Measurements from ENCODE around the gene MLPH.

Gene MLPH

DNA sequence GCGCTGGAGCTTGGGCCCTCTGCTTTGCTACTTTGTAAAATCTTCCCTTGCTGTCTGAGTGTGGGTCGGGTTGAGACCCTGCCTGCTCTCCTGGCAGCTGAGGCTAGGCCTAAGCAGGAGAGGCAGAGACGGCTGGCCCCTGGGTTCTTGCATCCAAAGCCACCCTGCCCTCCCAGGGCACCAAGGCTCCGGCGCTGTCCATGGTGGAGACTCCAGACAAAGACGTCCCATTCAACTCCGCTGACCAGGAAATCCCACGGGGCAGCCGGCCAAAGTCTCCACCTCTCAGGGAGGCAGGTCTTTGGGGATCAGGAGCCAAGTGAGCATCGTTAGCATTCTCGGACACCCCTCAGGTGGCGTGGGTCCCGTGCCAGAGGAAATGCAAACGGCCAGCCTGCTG lies 76.8 kb downstream of the MLPH start:
- no peak for TF ChIP-seq CTCF (IDR thresholded peaks at IDR 0.05)

DNA sequence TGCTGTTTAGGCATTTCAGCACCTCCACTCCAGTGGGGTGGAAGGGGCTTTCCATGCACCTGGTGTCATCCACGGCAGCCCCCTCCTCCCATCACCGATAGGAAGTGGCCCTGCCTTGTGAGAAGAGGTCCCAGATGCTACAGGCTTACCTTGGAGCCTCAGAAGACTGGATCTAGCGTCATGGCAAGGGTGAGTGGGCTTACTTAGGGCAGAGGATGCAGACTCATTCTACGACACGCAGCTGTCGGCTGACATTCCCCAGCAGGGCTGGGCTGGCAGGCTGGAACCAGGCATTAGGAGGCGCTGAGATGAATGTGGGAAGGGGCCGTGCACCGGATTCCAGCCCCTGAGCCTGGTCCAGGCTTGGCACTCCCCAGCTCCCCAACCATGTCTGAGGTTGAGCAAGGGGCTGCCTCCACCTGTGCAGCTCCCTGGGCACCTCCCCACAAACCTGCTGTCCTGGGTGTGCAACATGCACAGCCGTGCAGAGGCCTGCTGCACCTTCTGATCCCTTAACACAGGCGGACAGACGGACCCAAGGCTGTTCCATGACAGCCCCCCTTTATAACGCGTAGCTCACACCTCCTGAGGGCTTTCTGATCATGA lies 77.6 kb downstream of the MLPH start:
- no peak for TF ChIP-seq CTCF (IDR thresholded peaks at IDR 0.05)

DNA sequence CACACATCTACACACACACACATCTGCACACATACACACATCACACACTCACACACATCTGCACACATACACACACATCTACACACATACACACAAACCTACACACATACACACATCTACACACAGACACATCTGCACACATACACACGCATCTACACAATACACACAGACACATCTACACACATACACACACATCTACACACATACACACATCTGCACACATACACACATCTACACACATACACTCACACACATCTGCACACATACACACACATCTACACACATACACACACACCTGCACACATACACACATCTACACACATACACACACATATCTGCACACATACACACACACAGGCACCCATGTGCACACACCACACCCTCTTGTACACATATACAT lies 78.9 kb downstream of the MLPH start:
- no peak for TF ChIP-seq CTCF (IDR thresholded peaks at IDR 0.05)

GRCh38 chr2:237566401-237567235 lies 79.6 kb downstream of the MLPH start, which contains the start of gene PRLH:
PRLH (plus strand) TSS chr2:237566574; CDS start chr2:237566574, 0 bp downstream.
- TF ChIP-seq CTCF (IDR thresholded peaks at IDR 0.05), result no peak

DNA sequence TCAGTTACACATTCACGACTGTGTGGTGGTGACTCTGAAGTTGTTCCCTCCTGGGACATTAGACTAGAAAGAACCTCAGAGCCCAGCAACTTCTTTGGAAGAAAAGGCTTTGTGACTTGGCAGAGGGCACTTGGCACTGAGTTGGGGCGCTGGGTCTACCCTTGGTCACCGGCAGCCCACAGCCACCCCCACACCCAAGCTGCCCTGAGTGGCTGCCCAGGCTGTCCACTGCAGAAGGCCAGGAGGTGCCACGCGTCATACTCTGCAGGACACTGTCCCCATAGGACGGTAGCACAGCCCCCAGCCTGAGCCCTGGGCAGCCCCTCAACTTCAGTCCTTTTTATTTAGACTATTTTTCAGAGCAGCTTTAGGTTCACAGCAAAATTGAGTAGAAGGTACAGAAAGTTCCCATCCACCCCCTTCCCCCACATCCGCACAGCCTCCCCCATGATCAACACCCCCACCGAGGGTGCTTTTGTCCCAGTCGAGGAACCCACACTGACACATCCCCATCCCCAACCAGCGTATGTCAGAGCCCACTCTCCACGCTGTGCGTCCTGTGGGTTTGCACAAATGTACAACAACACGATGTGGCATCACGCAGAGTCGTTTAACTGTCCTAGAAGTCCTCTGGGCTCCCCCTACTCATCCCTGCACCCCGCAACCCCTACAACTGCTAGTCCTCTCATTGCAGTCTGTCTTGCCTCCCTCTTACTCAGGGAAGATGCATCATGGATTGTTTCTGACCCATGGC lies 80.4 kb downstream of the MLPH start:
- no peak for TF ChIP-seq CTCF (IDR thresholded peaks at IDR 0.05)

DNA sequence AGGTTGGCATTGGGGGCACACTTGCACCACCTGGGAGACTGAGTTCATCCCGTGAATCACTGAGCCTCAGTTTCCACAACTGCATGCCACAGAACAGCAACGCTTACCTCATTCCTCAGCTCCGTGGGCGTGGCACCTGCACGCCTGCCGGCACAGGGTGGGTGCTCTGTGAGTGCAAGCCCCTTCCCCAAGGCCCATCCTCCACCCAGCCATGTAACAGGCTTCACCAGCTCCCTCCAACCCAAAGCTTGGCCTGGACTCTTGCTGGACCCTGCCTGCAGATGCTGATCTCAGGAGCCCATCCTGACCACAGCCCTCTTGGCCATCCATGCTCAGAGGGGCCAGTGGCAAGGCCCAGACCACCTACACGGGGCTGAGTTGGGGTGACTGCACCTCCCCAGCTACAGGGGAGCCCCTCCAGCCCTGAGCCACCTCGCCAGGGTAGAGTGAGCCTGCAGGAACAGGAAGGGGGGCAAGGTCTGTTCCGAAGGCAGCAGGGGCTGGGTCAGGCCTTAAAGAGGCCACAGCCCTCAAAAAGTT lies 81.1 kb downstream of the MLPH start:
- TF ChIP-seq CTCF (IDR thresholded peaks at IDR 0.05), result no peak

DNA sequence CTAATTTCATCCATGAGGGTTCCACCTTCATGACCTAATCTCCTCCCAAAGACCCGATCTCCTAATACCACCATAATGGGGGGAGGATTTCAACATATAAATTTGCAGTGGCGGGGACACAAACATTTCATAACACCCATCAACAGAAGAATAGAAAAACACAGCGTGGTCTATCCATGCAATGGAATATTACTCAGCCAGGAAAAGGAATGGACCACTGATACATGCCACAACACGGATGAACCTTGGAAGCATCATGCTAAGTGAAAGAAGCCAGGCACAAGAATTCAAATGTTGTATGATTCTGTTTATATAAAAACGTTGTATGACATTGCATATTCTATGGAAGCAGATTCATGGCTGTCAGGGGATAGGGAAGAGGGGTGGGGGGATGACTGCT lies 82.0 kb downstream of the MLPH start:
- TF ChIP-seq CTCF (IDR thresholded peaks at IDR 0.05), result no peak

All from LNCAP (cell line).